Measurements from ENCODE around the gene TOPBP1.

GRCh38 chr3:133691273-133692107 is 29.7 kb upstream of the TOPBP1 start:
- TF ChIP-seq CTCF (IDR thresholded peaks at IDR 0.05; ENCODE audit: borderline replicate concordance, extremely low read depth, low read length, poor library complexity, severe bottlenecking) (no peak), EZH2 (IDR thresholded peaks at IDR 0.05; ENCODE audit: borderline replicate concordance, low read depth, low read length, severe bottlenecking) (no peak)

Measured in DND-41 (cell line).